Suppressor macrophage treated with lipopolysaccharide for 1 hour (primary cell): ENCODE results near the gene RHOH.
A peak's percentile ranks its signal among the peaks of the same experiment; 100 is the strongest.

ENCODE experiments used
- DNase-seq, 3 donors: peaks; one replicate each; pipeline ENCODE4 v3.0.0-alpha.2; 2020 to 2022

Gene RHOH

GRCh38 chr4:40238008-40238699, 41.3 kb downstream of the RHOH start:
- DNase-seq: no peak

GRCh38 chr4:40238700-40239548, 42.1 kb downstream of the RHOH start:
- peak; percentile 49 to 68 (median 58) for DNase-seq

- DNase-seq: peak in 1 of 3 donors; percentile 31
These were observed 43.3 kb downstream of the RHOH start for GRCh38 chr4:40240040-40240653.

- DNase-seq: no peak
These were observed 44.2 kb downstream of the RHOH start for GRCh38 chr4:40241026-40241425.

- peak; percentile 62 to 73 (median 69) for DNase-seq
These were observed 45.1 kb downstream of the RHOH start for GRCh38 chr4:40241941-40242340.

GRCh38 chr4:40243386-40243948, 46.6 kb downstream of the RHOH start:
- DNase-seq: no peak

- no peak for DNase-seq
These were observed 47.8 kb downstream of the RHOH start for GRCh38 chr4:40244606-40245005.

- DNase-seq: no peak
These were observed 48.7 kb downstream of the RHOH start for GRCh38 chr4:40245550-40245949.

GRCh38 chr4:40246011-40246900, 49.4 kb downstream of the RHOH start:
- DNase-seq: no peak

GRCh38 chr4:40246938-40247337, 50.1 kb downstream of the RHOH start:
- DNase-seq: no peak

- DNase-seq: no peak
These were observed 50.5 kb downstream of the RHOH start for GRCh38 chr4:40247350-40247749.

GRCh38 chr4:40251366-40251765, 54.5 kb downstream of the RHOH start:
- DNase-seq: no peak

GRCh38 chr4:40253906-40254305, 57.1 kb downstream of the RHOH start:
- no peak for DNase-seq

GRCh38 chr4:40254608-40255392, 58.0 kb downstream of the RHOH start:
- peak in 1 of 3 donors; percentile 43 for DNase-seq

- DNase-seq: peak; percentile 40 to 76 (median 76)
These were observed 58.8 kb downstream of the RHOH start for GRCh38 chr4:40255393-40256281.

GRCh38 chr4:40256329-40256728, 59.5 kb downstream of the RHOH start:
- no peak for DNase-seq

- no peak for DNase-seq
These were observed 60.0 kb downstream of the RHOH start for GRCh38 chr4:40256817-40257216.

- DNase-seq: peak in 2 of 3 donors; percentile 25 to 33
These were observed 61.8 kb downstream of the RHOH start for GRCh38 chr4:40258627-40259026.

- DNase-seq: no peak
These were observed 64.6 kb downstream of the RHOH start for GRCh38 chr4:40261231-40262076.
